Measurements from ENCODE around the gene KLHL11. TPM values are rescaled to one million over a fixed set of nuclear protein-coding genes. Genes with fewer than 3 reads are reported as not detected.

Gene KLHL11
- polyA plus RNA-seq, 4 donors = 6.7 to 10.9 (median 9.3) TPM

DNA sequence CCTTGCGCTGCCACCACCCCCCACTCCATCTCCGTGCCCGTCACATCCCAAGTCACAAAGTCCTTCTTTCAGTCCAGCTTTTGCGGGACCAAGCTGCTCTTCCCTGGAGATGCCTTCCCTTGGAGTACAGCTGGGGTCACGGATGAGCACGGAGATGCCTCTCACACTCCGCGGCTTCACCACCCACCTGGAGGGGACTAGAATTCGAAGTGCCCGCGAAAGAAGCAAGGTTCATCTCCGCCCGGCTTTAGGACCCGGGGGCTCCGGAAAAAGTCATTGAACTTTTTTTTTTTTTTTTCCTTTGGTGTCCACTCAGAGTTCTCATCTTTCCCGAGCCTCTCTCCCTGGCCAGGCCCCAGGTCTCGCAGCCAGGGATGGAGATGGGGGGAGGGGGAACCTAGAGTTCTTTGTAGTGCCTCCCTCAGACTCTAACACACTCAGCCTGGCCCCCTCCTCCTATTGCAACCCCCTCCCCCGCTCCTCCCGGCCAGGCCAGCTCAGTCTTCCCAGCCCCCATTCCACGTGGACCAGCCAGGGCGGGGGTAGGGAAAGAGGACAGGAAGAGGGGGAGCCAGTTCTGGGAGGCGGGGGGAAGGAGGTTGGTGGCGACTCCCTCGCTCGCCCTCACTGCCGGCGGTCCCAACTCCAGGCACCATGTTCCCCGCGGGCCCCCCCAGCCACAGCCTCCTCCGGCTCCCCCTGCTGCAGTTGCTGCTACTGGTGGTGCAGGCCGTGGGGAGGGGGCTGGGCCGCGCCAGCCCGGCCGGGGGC lies 52.7 kb downstream of the KLHL11 start, which contains the start of gene FKBP10:
Gene FKBP10 (plus strand): TSS at position 624 of the 771 bp plus-strand sequence. CDS start 31 bp downstream, at position 655.
- peak in 2 of 4 donors; percentile 81 to 88 for DNase-seq (ENCODE audit: low read depth in 4 of 4, low spot score in 3 of 4)

DNA sequence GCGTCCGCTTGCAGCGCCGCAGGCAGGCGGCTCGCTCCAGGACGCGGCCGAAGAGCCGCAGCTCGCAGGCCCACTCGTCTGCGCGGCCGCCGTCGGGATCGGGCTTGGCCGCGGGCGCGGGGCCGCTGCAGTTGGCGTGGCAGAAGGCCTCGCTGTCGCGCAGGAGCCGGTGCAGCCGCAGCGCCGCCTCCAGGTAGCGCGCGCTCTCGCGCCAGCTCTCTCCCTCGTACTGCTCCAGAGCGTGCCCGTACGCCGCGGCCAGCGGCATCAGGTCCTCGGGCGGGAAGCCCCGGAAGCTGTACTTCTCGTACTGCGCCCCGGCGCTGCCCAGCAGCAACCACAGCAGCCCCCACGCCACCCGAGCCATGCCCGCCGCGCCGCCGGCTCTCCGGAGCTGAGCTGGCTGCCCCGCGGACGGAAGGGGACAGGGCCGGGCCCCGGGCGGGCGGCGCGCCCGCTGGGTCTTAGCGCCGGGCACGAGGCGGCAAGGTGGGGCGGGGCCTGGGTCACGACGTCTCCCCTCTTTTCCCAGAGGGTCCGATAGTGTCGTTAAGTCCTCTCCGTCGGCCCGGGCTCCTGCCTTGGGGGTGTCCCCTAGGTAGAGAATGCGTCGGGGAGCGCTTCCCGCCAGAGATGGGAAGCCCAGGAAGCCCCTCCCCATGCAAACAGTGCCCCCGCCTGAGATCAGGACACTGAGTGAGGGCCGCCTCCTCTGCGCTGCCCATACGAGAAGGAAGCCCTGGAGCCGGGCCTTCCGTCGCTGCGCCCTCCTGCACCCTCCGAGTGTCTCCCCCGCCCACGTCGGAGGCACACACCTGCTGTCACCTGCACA lies 53.5 kb downstream of the KLHL11 start, which contains the start of gene P3H4:
Gene P3H4 (minus strand): TSS at position 401 of the 832 bp plus-strand sequence. CDS start 34 bp downstream, at position 367.
- peak in 1 of 4 donors; percentile 60 for DNase-seq (ENCODE audit: low read depth in 4 of 4, low spot score in 3 of 4)

DNA sequence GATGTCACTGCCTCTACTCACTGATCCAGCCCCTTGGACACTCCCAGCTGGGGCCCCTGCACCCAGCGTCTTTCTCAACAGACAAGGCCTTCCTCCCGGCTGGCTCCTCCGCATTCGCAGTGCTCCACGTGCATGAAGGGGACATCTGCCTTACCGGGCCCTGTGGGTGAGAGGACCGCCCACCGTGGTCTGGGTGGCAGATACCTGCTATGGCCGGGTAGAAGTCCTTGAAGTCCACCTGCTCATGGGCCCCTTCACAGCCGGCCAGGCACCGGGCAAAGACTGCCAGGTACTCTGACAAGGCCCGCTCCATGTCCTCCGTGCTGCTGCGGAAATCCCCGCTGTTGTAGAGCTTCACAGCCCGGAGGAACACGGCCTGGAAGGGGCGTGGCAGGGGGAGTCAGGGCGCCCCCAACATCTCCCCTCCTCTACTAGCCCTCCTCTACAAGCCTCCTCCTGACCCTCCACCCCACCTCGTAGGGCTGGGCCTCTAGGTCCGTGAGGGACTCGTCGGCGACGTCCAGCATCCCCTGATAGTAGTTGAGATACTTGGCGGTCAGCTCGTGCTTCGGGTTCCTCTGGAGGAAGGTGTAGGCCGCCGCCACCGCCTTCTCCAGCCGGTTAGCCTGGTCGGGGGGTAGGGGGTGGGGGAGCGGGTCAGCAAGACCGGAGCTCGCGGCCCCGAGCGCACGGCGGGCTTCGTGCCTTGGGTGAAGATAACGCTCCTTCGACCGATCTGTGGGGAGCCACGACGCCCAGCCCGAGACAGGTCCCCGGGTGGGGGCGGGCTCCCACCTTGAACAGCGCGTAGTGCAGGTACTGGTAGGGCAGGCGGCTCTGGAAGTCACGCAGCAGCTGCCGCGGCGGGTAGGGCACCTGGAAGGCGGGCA lies 54.3 kb downstream of the KLHL11 start:
- DNase-seq (ENCODE audit: low read depth in 4 of 4, low spot score in 3 of 4) = no peak

DNA sequence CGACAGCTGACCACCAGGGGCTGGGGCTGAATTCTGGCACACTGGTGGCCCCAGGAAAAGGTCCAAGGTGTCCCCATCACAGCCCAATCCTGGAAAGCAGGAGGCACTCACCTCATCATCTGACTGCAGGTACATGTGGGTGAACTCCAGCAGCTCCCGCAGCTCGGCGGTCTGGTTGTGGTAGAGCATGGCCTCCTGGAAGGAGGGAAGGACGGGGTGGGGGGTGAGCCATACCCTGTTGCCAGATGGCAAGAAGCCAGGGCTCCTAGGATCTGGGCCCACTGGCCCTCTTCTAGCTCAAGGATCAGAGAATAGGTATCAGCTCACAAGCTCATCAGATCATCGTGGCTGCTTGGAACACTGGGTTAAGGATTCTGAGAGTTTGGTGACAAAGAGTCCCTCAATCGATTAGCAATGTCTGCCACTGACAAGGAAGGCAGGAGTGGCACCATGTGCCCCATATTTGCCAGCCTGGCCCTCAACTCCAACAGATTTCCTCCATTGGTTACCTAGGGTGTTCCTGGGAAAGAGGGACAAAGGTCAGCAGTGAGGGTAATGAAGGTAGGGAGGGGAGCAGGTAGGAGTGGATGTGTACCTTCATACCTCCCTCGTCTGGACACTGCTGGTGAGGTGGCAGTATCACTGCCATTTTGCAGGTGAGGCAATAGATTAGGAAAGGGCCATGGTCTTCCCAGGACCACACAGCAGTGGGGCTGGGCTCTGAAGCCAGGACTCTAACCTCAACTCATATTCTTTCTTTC lies 58.4 kb downstream of the KLHL11 start:
- DNase-seq (ENCODE audit: low read depth in 4 of 4, low spot score in 3 of 4) = no peak

Other genes with a start within 250 kb of the KLHL11 start
- gene KRT17, start 240.8 kb downstream of the KLHL11 start, polyA plus RNA-seq (ENCODE audit: insufficient read length in 4 of 4) = 1 to 10 TPM; 1.2 to 3.1 (median 1.5) TPM
- 100 to 1,000 TPM; 669 to 825 (median 761) TPM for gene EIF1, start 176.5 kb downstream of the KLHL11 start, polyA plus RNA-seq (ENCODE audit: insufficient read length in 4 of 4)
- gene GAST, start 153.1 kb downstream of the KLHL11 start, polyA plus RNA-seq (ENCODE audit: insufficient read length in 4 of 4) = not detected
- gene HAP1, start 130.8 kb downstream of the KLHL11 start, polyA plus RNA-seq (ENCODE audit: insufficient read length in 4 of 4) = 1 to 10 TPM in 2 of 4 donors, under 1 TPM in 2; 0.69 to 1.5 (median 0.92) TPM
- 100 to 1,000 TPM in 3 of 4 donors, 10 to 100 TPM in 1; 74.9 to 239 (median 187) TPM for gene JUP, start 78.7 kb downstream of the KLHL11 start, polyA plus RNA-seq (ENCODE audit: insufficient read length in 4 of 4)
- gene P3H4, start 53.5 kb downstream of the KLHL11 start, polyA plus RNA-seq (ENCODE audit: insufficient read length in 4 of 4) = 10 to 100 TPM; 33.9 to 49.4 (median 39.8) TPM
- gene FKBP10, start 52.4 kb downstream of the KLHL11 start, polyA plus RNA-seq (ENCODE audit: insufficient read length in 4 of 4) = 100 to 1,000 TPM; 141 to 260 (median 161) TPM
- gene NT5C3B, start 29.2 kb downstream of the KLHL11 start, polyA plus RNA-seq (ENCODE audit: insufficient read length in 4 of 4) = 100 to 1,000 TPM in 1 of 4 donors, 10 to 100 TPM in 3; 72.3 to 118 (median 91.4) TPM
- under 1 TPM; 0.16 to 0.34 (median 0.26) TPM for gene KLHL10, start 27.6 kb downstream of the KLHL11 start, polyA plus RNA-seq (ENCODE audit: insufficient read length in 4 of 4)
- 10 to 100 TPM; 79.7 to 90.8 (median 86.2) TPM for gene ACLY, start 53.5 kb upstream of the KLHL11 start, polyA plus RNA-seq (ENCODE audit: insufficient read length in 4 of 4)
- gene ODAD4, start 65.2 kb upstream of the KLHL11 start, polyA plus RNA-seq (ENCODE audit: insufficient read length in 4 of 4) = 1 to 10 TPM; 2.0 to 7.5 (median 6.8) TPM
- 10 to 100 TPM; 55.9 to 72.1 (median 60.9) TPM for gene CNP, start 101.4 kb upstream of the KLHL11 start, polyA plus RNA-seq (ENCODE audit: insufficient read length in 4 of 4)
- gene DNAJC7, start 152.0 kb upstream of the KLHL11 start, polyA plus RNA-seq (ENCODE audit: insufficient read length in 4 of 4) = 100 to 1,000 TPM in 3 of 4 donors, 10 to 100 TPM in 1; 97.1 to 168 (median 148) TPM
- gene NKIRAS2, start 154.7 kb upstream of the KLHL11 start, polyA plus RNA-seq (ENCODE audit: insufficient read length in 4 of 4) = 10 to 100 TPM; 39.3 to 52.2 (median 48.7) TPM
- gene C17orf113, start 185.2 kb upstream of the KLHL11 start, polyA plus RNA-seq (ENCODE audit: insufficient read length in 4 of 4) = 1 to 10 TPM; 3.1 to 6.0 (median 3.3) TPM
- 1 to 10 TPM; 5.1 to 9.3 (median 6.2) TPM for gene ZNF385C, start 233.1 kb upstream of the KLHL11 start, polyA plus RNA-seq (ENCODE audit: insufficient read length in 4 of 4)
- gene DHX58, start 247.3 kb upstream of the KLHL11 start, polyA plus RNA-seq (ENCODE audit: insufficient read length in 4 of 4) = 10 to 100 TPM in 1 of 4 donors, 1 to 10 TPM in 3; 7.7 to 12.0 (median 8.4) TPM

Measured in left renal pelvis (tissue), 4 donors.